Vagina (tissue), 2 donors: Measurements from ENCODE around the gene ZNF142.

Experiments used
- POLR2A ChIP-seq, 2 donors: fragments of 450-650 bp; IDR thresholded peaks; one replicate each; pipeline ENCODE4 v1.6.1; 2017; ENCODE audit warnings: antibody characterized with exemption in 2 of 2, mild to moderate bottlenecking in 2 of 2, moderate library complexity in 2 of 2
- POLR2AphosphoS5 ChIP-seq, 2 donors: sonication (generic); formaldehyde crosslinking; IDR thresholded peaks; one replicate each; pipeline ENCODE4 v1.9.0; 2017; ENCODE audit warnings: antibody characterized with exemption in 2 of 2, mild to moderate bottlenecking in 2 of 2, low read depth in 1 of 2; ENCODE audit not compliant: insufficient read depth in 1 of 2
- TF ChIP-seq, protein P1 (sequence below), 3 experiments: fragments of 450-650 bp in 2 of 3; fragments of 200-600 bp in 1 of 3; sonication (generic) in 1 of 3; IDR thresholded peaks; one replicate each; pipeline ENCODE4 v1.5.1; 2017 to 2019; ENCODE audit warnings: antibody characterized with exemption in 3 of 3, mild to moderate bottlenecking in 2 of 3, moderate library complexity in 2 of 3

GRCh38 chr2:218645126-218645525 lies 14.3 kb downstream of the ZNF142 start:
- TF ChIP-seq POLR2A (IDR thresholded peaks at IDR 0.05) = no peak
- TF ChIP-seq, protein P1, sequence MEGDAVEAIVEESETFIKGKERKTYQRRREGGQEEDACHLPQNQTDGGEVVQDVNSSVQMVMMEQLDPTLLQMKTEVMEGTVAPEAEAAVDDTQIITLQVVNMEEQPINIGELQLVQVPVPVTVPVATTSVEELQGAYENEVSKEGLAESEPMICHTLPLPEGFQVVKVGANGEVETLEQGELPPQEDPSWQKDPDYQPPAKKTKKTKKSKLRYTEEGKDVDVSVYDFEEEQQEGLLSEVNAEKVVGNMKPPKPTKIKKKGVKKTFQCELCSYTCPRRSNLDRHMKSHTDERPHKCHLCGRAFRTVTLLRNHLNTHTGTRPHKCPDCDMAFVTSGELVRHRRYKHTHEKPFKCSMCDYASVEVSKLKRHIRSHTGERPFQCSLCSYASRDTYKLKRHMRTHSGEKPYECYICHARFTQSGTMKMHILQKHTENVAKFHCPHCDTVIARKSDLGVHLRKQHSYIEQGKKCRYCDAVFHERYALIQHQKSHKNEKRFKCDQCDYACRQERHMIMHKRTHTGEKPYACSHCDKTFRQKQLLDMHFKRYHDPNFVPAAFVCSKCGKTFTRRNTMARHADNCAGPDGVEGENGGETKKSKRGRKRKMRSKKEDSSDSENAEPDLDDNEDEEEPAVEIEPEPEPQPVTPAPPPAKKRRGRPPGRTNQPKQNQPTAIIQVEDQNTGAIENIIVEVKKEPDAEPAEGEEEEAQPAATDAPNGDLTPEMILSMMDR (IDR thresholded peaks at IDR 0.05) = no peak
- TF ChIP-seq POLR2AphosphoS5 (IDR thresholded peaks at IDR 0.05; ENCODE audit: insufficient read depth in 1 of 2, low read depth in 1 of 2) = no peak
